PC-3 (cell line): ENCODE measurements around the gene LNPEP. TPM values are rescaled to one million over a fixed set of nuclear protein-coding genes. Genes with fewer than 3 reads are reported as not detected.

ENCODE experiments used
- ATAC-seq: fragments of 200-7000 bp; cut with Tn5 transposase; 2 replicates; pipeline ENCODE4 v1.9.1; 2020; ENCODE audit warnings: mild to moderate bottlenecking, moderate library complexity
- BruUV-seq: library from RNA; stranded (reverse); fragments of 400-500 nt; replicated peaks from 2 replicates; lab custom pipeline; 2021; lab: Mats Ljungman, UMichigan
- CTCF ChIA-PET: fragments of 300-600 bp; sonication (Branson Sonifier 250); formaldehyde crosslinking; loops from one replicate; lab custom pipeline; 2022; ENCODE audit warnings: antibody characterized with exemption; lab: Charles Lee
- POLR2A ChIA-PET: fragments of 300-600 bp; sonication (Branson Sonifier 250); formaldehyde crosslinking; loops from one replicate; lab custom pipeline; 2022; ENCODE audit warnings: antibody characterized with exemption; ENCODE audit not compliant: unreplicated experiment; lab: Charles Lee
- DNase-seq: peaks from one replicate; pipeline ENCODE4 v3.0.0-alpha.2; 2015
- H2AFZ ChIP-seq: fragments of 300-600 bp; sonication (generic); 2 replicates; pipeline ENCODE4 v1.6.0; 2016; ENCODE audit warnings: antibody characterized with exemption, low read length
- H3F3A ChIP-seq: fragments of 300-600 bp; sonication (generic); one replicate; pipeline ENCODE4 v1.6.0; 2017; ENCODE audit warnings: antibody characterized with exemption, low read length, control low read depth, mild to moderate bottlenecking; ENCODE audit not compliant: unreplicated experiment
- H3K27ac ChIP-seq: fragments of 300-600 bp; sonication (generic); 2 replicates; pipeline ENCODE4 v1.5.1; 2016; ENCODE audit warnings: mild to moderate bottlenecking, low read length
- H3K27me3 ChIP-seq: fragments of 300-600 bp; sonication (generic); 2 replicates; pipeline ENCODE4 v1.6.1; 2016; ENCODE audit warnings: low read length, mixed read lengths
- H3K36me3 ChIP-seq: fragments of 300-600 bp; sonication (generic); 2 replicates; pipeline ENCODE4 v1.6.1; 2016; ENCODE audit warnings: low read depth, mixed run types, low read length, mixed read lengths
- H3K4me1 ChIP-seq: fragments of 300-600 bp; sonication (generic); 2 replicates; pipeline ENCODE4 v1.5.1; 2016; ENCODE audit warnings: low read length; ENCODE audit not compliant: insufficient read depth
- H3K4me2 ChIP-seq: fragments of 300-600 bp; sonication (generic); 2 replicates; pipeline ENCODE4 v1.6.0; 2016; ENCODE audit warnings: low read length
- H3K4me3 ChIP-seq: fragments of 300-600 bp; sonication (generic); 2 replicates; pipeline ENCODE4 v1.5.1; 2016; ENCODE audit warnings: mild to moderate bottlenecking, low read length, mixed read lengths
- H3K79me2 ChIP-seq: fragments of 300-600 bp; sonication (generic); 2 replicates; pipeline ENCODE4 v1.6.1; 2017; ENCODE audit warnings: low read length, mixed read lengths
- H3K9ac ChIP-seq: fragments of 300-600 bp; sonication (generic); 2 replicates; pipeline ENCODE4 v1.6.0; 2016; ENCODE audit warnings: mild to moderate bottlenecking, low read length
- H3K9me2 ChIP-seq: fragments of 300-600 bp; sonication (generic); replicated peaks from 2 replicates; pipeline ENCODE4 v1.6.1; 2016; ENCODE audit warnings: mixed run types, low read length, mixed read lengths
- H3K9me3 ChIP-seq: fragments of 300-600 bp; sonication (generic); 2 replicates; pipeline ENCODE4 v1.6.1; 2016; ENCODE audit warnings: low read length, mixed read lengths
- H4K20me1 ChIP-seq: fragments of 300-600 bp; sonication (generic); 2 replicates; pipeline ENCODE4 v1.6.1; 2016; ENCODE audit warnings: low read length, mixed read lengths
- EZH2 ChIP-seq: fragments of 300-600 bp; sonication (generic); IDR thresholded peaks from one replicate; pipeline ENCODE4 v1.6.1; 2017; ENCODE audit warnings: antibody characterized with exemption, mild to moderate bottlenecking, low read length; ENCODE audit not compliant: unreplicated experiment
- EZH2phosphoT487 ChIP-seq: fragments of 300-600 bp; sonication (generic); IDR thresholded peaks from 2 replicates; pipeline ENCODE4 v1.6.1; 2018; ENCODE audit warnings: mild to moderate bottlenecking, antibody characterized with exemption, low read length, borderline replicate concordance
- intact Hi-C: fragments of 100-400 bp; cut with micrococcal nuclease; formaldehyde crosslinking; loops from 2 replicates; pipeline ENCODE4 v1.9.0; 2023
- total RNA-seq: library from RNA; depleted of rRNA; stranded (reverse); fragments of >200 nt; gene quantifications from 2 replicates; pipeline ENCODE4 v1.2.3, GENCODE V29; 2014
- TF ChIP-seq, protein P1 (sequence below): fragments of 300-600 bp; sonication (generic); conservative IDR thresholded peaks from 2 replicates; pipeline ENCODE4 v1.5.1; 2017; ENCODE audit warnings: antibody characterized with exemption, low read depth, mild to moderate bottlenecking, low read length

Gene LNPEP
- total RNA-seq, 1 experiment from 2014 or later = 11.1 TPM

DNA sequence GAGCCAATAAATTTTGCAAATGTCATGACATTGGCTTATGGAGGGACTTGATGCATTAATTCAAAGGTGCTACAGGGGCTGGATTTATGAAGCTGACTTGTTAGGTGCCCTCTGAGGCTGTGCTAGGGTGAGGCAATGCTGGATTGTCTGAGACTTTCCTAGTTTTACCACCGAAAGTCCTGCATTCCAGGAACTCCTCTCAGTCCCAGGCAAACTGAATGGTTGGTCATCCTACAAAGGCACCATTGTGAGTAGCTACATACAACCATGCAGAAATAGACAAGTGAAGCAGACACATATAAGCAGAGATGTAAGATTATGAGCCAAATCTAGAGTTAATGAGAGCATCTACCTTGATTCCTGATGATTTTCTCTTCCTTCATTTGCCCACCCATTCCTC is 111.2 kb downstream of the LNPEP start:
- Histone ChIP-seq H3K4me1 (no peaks in the 10 kb centered on the region), H3K9me3 (no peaks in the 10 kb centered on the region), H3K79me2 (no peaks in the 10 kb centered on the region), H3K4me2 (no peak overlapping the region), H3K9ac (no peak overlapping the region), H3K36me3 (no peaks in the 10 kb centered on the region), H3F3A (no peaks in the 10 kb centered on the region), H3K9me2 (no peaks in the 10 kb centered on the region), H3K4me3 (no peak overlapping the region), H2AFZ (no peak overlapping the region), H3K27ac (no peak overlapping the region), H4K20me1 (no peaks in the 10 kb centered on the region), H3K27me3 (peaks cover 4% of the 10 kb centered on the region; the same call in 1 of the 2 replicates)
- BruUV-seq = no TSS peak
- TF ChIP-seq EZH2 = no peak
- ATAC-seq (no peak), DNase-seq (no peak)
- intact Hi-C loops = loop anchor here (10.0 kb wide), 1 partner anchor 292 kb away; no protein-coding TSS in a partner anchor
- ChIA-PET CTCF (interaction anchor here (0.6 kb wide), 1 partner anchor 177 kb away, joined by 3 read pairs; no protein-coding TSS in a partner anchor), POLR2A (no interaction called here)

DNA sequence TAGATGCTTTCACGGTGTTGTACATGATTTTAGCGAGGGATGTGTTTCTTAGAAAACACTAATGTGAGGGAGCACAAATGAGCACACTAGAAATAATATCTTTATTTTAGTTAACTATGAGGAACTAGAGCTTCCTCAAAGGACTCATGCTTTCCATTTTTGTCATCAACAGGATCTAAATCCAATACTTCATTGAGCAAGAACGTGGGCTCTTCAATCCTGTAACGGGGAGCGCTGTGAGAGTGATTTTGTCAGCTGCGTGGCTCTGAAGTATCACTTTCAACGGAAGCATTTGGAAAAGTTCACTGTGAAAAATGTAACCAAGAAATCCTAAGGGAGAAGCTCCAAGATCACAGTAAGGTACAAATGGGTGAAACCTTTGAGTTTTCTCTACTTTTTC is 113.3 kb downstream of the LNPEP start:
- BruUV-seq = no TSS peak
- no peak for DNase-seq
- no peaks in the 10 kb centered on the region for H3K9me2 ChIP-seq
- H3K4me3 ChIP-seq = no peak overlapping the region
- no peak overlapping the region for H3K4me2 ChIP-seq
- intact Hi-C loops = loop anchor here (10.0 kb wide), 1 partner anchor 294 kb away; no protein-coding TSS in a partner anchor
- H3K9me3 ChIP-seq = no peaks in the 10 kb centered on the region
- H2AFZ ChIP-seq = no peak overlapping the region
- TF ChIP-seq, protein P1, sequence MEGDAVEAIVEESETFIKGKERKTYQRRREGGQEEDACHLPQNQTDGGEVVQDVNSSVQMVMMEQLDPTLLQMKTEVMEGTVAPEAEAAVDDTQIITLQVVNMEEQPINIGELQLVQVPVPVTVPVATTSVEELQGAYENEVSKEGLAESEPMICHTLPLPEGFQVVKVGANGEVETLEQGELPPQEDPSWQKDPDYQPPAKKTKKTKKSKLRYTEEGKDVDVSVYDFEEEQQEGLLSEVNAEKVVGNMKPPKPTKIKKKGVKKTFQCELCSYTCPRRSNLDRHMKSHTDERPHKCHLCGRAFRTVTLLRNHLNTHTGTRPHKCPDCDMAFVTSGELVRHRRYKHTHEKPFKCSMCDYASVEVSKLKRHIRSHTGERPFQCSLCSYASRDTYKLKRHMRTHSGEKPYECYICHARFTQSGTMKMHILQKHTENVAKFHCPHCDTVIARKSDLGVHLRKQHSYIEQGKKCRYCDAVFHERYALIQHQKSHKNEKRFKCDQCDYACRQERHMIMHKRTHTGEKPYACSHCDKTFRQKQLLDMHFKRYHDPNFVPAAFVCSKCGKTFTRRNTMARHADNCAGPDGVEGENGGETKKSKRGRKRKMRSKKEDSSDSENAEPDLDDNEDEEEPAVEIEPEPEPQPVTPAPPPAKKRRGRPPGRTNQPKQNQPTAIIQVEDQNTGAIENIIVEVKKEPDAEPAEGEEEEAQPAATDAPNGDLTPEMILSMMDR = no peak
- TF ChIP-seq EZH2phosphoT487 (no peak), EZH2 (no peak)
- H3K9ac ChIP-seq = no peak overlapping the region
- peaks cover 6% of the 10 kb centered on the region; the same call in 1 of the 2 replicates for H3K27me3 ChIP-seq
- ATAC-seq = no peak
- H3K4me1 ChIP-seq = no peaks in the 10 kb centered on the region
- no peaks in the 10 kb centered on the region for H3K36me3 ChIP-seq
- CTCF ChIA-PET = no interaction called here
- POLR2A ChIA-PET = no interaction called here
- H3K27ac ChIP-seq = no peak overlapping the region
- H4K20me1 ChIP-seq = no peaks in the 10 kb centered on the region
- H3F3A ChIP-seq = no peaks in the 10 kb centered on the region
- H3K79me2 ChIP-seq = no peaks in the 10 kb centered on the region

DNA sequence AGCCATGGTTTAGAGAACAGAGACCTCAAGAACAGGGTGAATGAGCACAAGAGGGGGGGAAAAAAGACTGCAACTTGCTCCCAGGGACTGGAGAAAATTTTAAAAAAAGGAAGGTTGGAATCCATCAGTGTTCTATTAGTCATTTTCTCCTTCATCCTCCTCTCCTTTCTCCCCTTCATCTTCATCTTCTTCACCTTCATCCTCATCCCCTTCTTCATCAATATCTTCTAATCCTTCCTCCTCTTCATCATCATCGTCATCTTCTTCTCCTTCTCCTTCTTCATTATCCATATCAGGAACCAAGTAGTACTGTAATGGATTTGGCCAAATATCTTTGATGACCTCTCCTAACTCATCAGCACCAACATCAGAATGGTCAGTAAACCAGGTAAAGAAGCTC is 120.4 kb downstream of the LNPEP start:
- no peak for ATAC-seq
- no peaks in the 10 kb centered on the region for H3K4me1 ChIP-seq
- no peak for DNase-seq
- no peak overlapping the region for H3K4me2 ChIP-seq
- H3K4me3 ChIP-seq = no peak overlapping the region
- ChIA-PET POLR2A (no interaction called here), CTCF (no interaction called here)
- intact Hi-C loops = no loop called here
- H3K9me3 ChIP-seq = no peaks in the 10 kb centered on the region
- no peak overlapping the region for H3K9ac ChIP-seq
- peaks cover 17% of the 10 kb centered on the region; the same call in 1 of the 2 replicates for H3K27me3 ChIP-seq
- no peak overlapping the region for H2AFZ ChIP-seq
- no peaks in the 10 kb centered on the region for H3K36me3 ChIP-seq
- no peak overlapping the region for H3K27ac ChIP-seq
- no peaks in the 10 kb centered on the region for H3F3A ChIP-seq
- H3K9me2 ChIP-seq = no peaks in the 10 kb centered on the region
- no peaks in the 10 kb centered on the region for H3K79me2 ChIP-seq
- no TSS peak for BruUV-seq
- TF ChIP-seq EZH2phosphoT487 = no peak
- TF ChIP-seq, protein P1 = no peak
- no peak for TF ChIP-seq EZH2
- no peaks in the 10 kb centered on the region for H4K20me1 ChIP-seq
